ENCODE measurements around the gene VPS13C. TPM values are rescaled to one million over a fixed set of nuclear protein-coding genes. Genes with fewer than 3 reads are reported as not detected.

The VPS13C gene
- total RNA-seq, 1 experiment from 2014 or later: 20.9 TPM

DNA sequence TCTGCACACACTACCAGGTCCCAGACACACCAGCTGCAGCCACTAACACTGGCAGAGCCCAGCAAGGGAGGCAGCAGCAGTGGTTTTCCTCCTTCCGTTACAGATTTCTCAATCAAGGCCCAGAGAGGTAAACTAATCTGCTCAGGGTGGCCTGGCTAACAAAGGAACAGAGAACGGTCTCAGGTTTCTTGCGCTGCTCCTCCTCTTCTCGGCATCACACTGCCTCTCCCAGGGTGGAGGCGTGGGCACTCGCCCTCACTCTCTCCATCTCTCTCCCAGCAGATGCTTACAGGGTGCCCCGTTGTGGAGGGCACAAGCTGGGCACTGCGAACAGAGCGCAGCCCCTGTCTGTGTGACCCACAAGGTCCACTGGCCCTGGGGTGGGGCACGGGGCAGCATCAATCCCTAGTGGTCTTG, 228.7 kb downstream of the VPS13C start:
- no peaks in the 10 kb centered on the region for H3K27me3 Mint-ChIP-seq (ENCODE audit: low read depth)
- POLR2A ChIA-PET: no interaction called here

GRCh38 chr15:61830536-61831330, 229.5 kb downstream of the VPS13C start:
- POLR2A ChIA-PET: no interaction called here
- no peaks in the 10 kb centered on the region for H3K36me3 Mint-ChIP-seq
- no peaks in the 10 kb centered on the region for H3K9me3 Mint-ChIP-seq
- TF ChIP-seq FOXP4 (CRISPR knock-in tag; IDR thresholded peaks at IDR 0.05) (0 out of 2 replicates have a peak, but pooled peaks have one; percentile 18), TP53 (CRISPR knock-in tag; IDR thresholded peaks at IDR 0.05) (no peak)
- H3K4me3 Mint-ChIP-seq: no peak overlapping the region
- H3K27me3 Mint-ChIP-seq (ENCODE audit: low read depth): no peaks in the 10 kb centered on the region
- no peak for ATAC-seq
- no peak overlapping the region for H3K27ac Mint-ChIP-seq
- no peak for DNase-seq (ENCODE audit: low spot score)
- peaks cover 20% of the 10 kb centered on the region for H3K4me1 Mint-ChIP-seq
- CTCF ChIA-PET: interaction anchor here (1.2 kb wide), 1 partner anchor 662 kb away, joined by 5 read pairs; no protein-coding TSS in a partner anchor

More for the DNA sequence above, 228.7 kb downstream of the VPS13C start:
- no peak overlapping the region for H3K27ac Mint-ChIP-seq
- H3K36me3 Mint-ChIP-seq: no peaks in the 10 kb centered on the region
- no peak overlapping the region for H3K4me3 Mint-ChIP-seq
- peaks cover 20% of the 10 kb centered on the region for H3K4me1 Mint-ChIP-seq
- DNase-seq (ENCODE audit: low spot score) (no peak), ATAC-seq (peak; percentile 68)
- CTCF ChIA-PET: interaction anchor here (0.9 to 1.2 kb wide), 5 partner anchors 53 to 663 kb away, joined by 3 to 5 read pairs (median 3); no protein-coding TSS in a partner anchor
- no peaks in the 10 kb centered on the region for H3K9me3 Mint-ChIP-seq
- TF ChIP-seq JAZF1 (CRISPR knock-in tag; IDR thresholded peaks at IDR 0.05): no peak
- 0 out of 2 replicates have a peak, but pooled peaks have one; percentile 30 for TF ChIP-seq ETV6 (CRISPR knock-in tag; IDR thresholded peaks at IDR 0.05)

DNA sequence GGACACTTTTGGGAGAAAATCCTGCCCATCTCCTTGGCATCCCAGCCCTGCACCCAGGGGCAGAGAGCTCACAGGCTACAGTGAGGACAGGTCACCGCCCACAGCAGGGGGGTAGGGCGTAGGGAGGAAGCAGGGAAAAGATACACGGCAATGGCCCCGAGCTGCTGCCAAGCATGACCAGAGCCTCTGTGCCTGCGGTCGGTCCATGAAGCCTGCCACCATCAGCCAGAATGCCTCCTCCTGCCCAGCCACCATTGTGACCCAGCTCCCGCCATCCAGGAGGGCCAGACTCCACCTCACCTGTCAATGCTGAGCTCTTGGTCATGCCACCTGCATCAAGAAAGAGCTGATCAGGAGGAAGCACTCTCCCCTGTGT, 230.7 kb downstream of the VPS13C start:
- H3K36me3 Mint-ChIP-seq: no peaks in the 10 kb centered on the region
- H3K4me1 Mint-ChIP-seq: peaks cover 17% of the 10 kb centered on the region
- no peak for ATAC-seq
- H3K4me3 Mint-ChIP-seq: no peak overlapping the region
- ChIA-PET POLR2A (interaction anchor here (0.6 kb wide), 1 partner anchor 297 kb away, joined by 4 read pairs; no protein-coding TSS in a partner anchor), CTCF (no interaction called here)
- no peaks in the 10 kb centered on the region for H3K27me3 Mint-ChIP-seq (ENCODE audit: low read depth)
- TF ChIP-seq SMAD4 (CRISPR knock-in tag; IDR thresholded peaks at IDR 0.05): no peak
- TF ChIP-seq ZNF671 (CRISPR knock-in tag; IDR thresholded peaks at IDR 0.05): no peak
- no peak for TF ChIP-seq NFYB (CRISPR knock-in tag; conservative IDR thresholded peaks at IDR 0.05; ENCODE audit: low read depth)
- no peak for TF ChIP-seq CDX4 (CRISPR knock-in tag; IDR thresholded peaks at IDR 0.05; ENCODE audit: borderline replicate concordance)
- no peak for TF ChIP-seq TP53 (CRISPR knock-in tag; IDR thresholded peaks at IDR 0.05)
- TF ChIP-seq SOX15 (CRISPR knock-in tag; IDR thresholded peaks at IDR 0.05): no peak
- no peak for TF ChIP-seq ZNF263 (CRISPR knock-in tag; IDR thresholded peaks at IDR 0.05; ENCODE audit: low read depth)
- no peak for TF ChIP-seq AR (CRISPR knock-in tag; IDR thresholded peaks at IDR 0.05)
- no peak for DNase-seq (ENCODE audit: low spot score)
- no peaks in the 10 kb centered on the region for H3K9me3 Mint-ChIP-seq
- no peak overlapping the region for H3K27ac Mint-ChIP-seq

DNA sequence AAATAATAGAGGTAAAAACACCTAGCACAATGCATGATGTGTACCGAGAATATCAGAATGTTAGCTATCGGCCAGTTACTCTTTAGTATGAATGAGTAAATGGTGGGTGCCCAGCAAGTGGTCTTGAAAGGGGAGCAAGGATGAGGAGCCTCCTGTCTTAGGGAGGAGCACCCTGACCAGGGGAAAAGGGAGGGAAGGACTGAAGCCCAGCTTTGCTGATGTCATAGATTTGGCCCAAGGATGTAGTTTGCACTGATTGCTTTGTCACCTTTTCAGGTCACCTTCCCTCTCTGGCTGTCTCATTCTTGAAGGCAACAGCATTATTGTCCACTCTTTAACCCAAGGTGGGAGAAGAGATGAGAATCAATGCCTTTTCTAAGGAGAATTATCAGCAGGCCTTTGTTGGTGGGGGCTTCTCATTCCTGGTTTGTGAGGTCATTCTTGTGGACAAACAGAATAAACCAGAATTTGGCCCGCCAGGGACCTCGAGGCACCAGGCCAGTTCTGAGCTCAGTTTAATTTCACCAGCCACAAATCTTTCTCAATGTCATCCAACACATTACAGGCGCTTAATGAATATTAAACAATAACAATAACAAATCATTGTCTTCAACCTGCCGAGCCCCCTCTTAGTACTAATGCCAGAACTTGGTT, 231.3 kb downstream of the VPS13C start:
- POLR2A ChIA-PET: interaction anchor here (0.6 kb wide), 2 partner anchors 53 to 296 kb away, joined by 3 to 4 read pairs; no protein-coding TSS in a partner anchor
- no peak for ATAC-seq
- H3K27ac Mint-ChIP-seq: no peak overlapping the region
- no peaks in the 10 kb centered on the region for H3K27me3 Mint-ChIP-seq (ENCODE audit: low read depth)
- no peaks in the 10 kb centered on the region for H3K9me3 Mint-ChIP-seq
- peaks cover 14% of the 10 kb centered on the region for H3K4me1 Mint-ChIP-seq
- H3K4me3 Mint-ChIP-seq: no peak overlapping the region
- H3K36me3 Mint-ChIP-seq: no peaks in the 10 kb centered on the region
- DNase-seq (ENCODE audit: low spot score): no peak
- CTCF ChIA-PET: no interaction called here
- TF ChIP-seq ZNF671 (CRISPR knock-in tag; IDR thresholded peaks at IDR 0.05) (no peak), CREB1 (CRISPR knock-in tag; IDR thresholded peaks at IDR 0.05) (no peak), CBFB (CRISPR knock-in tag; IDR thresholded peaks at IDR 0.05; ENCODE audit: low read depth) (no peak), CDX4 (CRISPR knock-in tag; IDR thresholded peaks at IDR 0.05; ENCODE audit: borderline replicate concordance) (no peak), GRHL2 (CRISPR knock-in tag; IDR thresholded peaks at IDR 0.05; ENCODE audit: insufficient replicate concordance, severe bottlenecking) (no peak), ZMAT4 (CRISPR knock-in tag; IDR thresholded peaks at IDR 0.05) (no peak), CREM (CRISPR knock-in tag; IDR thresholded peaks at IDR 0.05) (no peak), ZNF416 (CRISPR knock-in tag; IDR thresholded peaks at IDR 0.05) (no peak)
- TF ChIP-seq, protein P1, sequence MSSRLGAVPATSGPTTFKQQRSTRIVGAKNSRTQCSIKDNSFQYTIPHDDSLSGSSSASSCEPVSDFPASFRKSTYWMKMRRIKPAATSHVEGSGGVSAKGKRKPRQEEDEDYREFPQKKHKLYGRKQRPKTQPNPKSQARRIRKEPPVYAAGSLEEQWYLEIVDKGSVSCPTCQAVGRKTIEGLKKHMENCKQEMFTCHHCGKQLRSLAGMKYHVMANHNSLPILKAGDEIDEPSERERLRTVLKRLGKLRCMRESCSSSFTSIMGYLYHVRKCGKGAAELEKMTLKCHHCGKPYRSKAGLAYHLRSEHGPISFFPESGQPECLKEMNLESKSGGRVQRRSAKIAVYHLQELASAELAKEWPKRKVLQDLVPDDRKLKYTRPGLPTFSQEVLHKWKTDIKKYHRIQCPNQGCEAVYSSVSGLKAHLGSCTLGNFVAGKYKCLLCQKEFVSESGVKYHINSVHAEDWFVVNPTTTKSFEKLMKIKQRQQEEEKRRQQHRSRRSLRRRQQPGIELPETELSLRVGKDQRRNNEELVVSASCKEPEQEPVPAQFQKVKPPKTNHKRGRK (CRISPR knock-in tag; IDR thresholded peaks at IDR 0.05; ENCODE audit: borderline replicate concordance): no peak

Measured in WTC11 (cell line).